Immature natural killer cell (primary cell): Measurements from ENCODE around the gene PTGFR. TPM values are rescaled to one million over a fixed set of nuclear protein-coding genes. Genes with fewer than 3 reads are reported as not detected.

Experiments
- DNase-seq, 3 donors: peaks; one replicate each; pipeline ENCODE4 v3.0.0; 2022; ENCODE audit warnings: mixed read lengths in 1 of 3
- H3K27ac Mint-ChIP-seq, 6 donors: one replicate each; pipeline ENCODE4 v1.8.0; 2020; ENCODE audit warnings: mixed read lengths in 6 of 6, mild to moderate bottlenecking in 5 of 6, inconsistent platforms in 4 of 6, moderate library complexity in 3 of 6
- H3K27me3 Mint-ChIP-seq, 3 donors: one replicate each; pipeline ENCODE4 v1.8.0; 2020 to 2021; ENCODE audit warnings: low read depth in 3 of 3, mild to moderate bottlenecking in 3 of 3, mixed read lengths in 3 of 3, moderate library complexity in 3 of 3, inconsistent platforms in 1 of 3
- H3K36me3 Mint-ChIP-seq, 3 donors: one replicate each; pipeline ENCODE4 v1.8.0; 2020; ENCODE audit warnings: mixed read lengths in 3 of 3, inconsistent platforms in 2 of 3, mild to moderate bottlenecking in 2 of 3
- H3K4me1 Mint-ChIP-seq, 2 donors: one replicate each; pipeline ENCODE4 v1.8.0; 2020; ENCODE audit warnings: inconsistent platforms in 2 of 2, mild to moderate bottlenecking in 2 of 2, mixed read lengths in 2 of 2, moderate library complexity in 1 of 2
- H3K4me3 Mint-ChIP-seq, 5 donors: one replicate each; pipeline ENCODE4 v1.8.0; 2020; ENCODE audit warnings: mild to moderate bottlenecking in 5 of 5, mixed read lengths in 5 of 5, inconsistent platforms in 3 of 5, moderate library complexity in 3 of 5
- H3K9me3 Mint-ChIP-seq, 6 donors: one replicate each; pipeline ENCODE4 v1.8.0; 2020; ENCODE audit warnings: mild to moderate bottlenecking in 6 of 6, mixed read lengths in 6 of 6, inconsistent platforms in 4 of 6, moderate library complexity in 3 of 6
- polyA plus RNA-seq, 3 donors: library from polyadenylated mRNA; unstranded; fragments of 300-500 nt; fragmentation: Illumina TruSeq; gene quantifications; one replicate each; pipeline ENCODE4 v1.2.3, GENCODE V29; 2021

The PTGFR gene, protein sequence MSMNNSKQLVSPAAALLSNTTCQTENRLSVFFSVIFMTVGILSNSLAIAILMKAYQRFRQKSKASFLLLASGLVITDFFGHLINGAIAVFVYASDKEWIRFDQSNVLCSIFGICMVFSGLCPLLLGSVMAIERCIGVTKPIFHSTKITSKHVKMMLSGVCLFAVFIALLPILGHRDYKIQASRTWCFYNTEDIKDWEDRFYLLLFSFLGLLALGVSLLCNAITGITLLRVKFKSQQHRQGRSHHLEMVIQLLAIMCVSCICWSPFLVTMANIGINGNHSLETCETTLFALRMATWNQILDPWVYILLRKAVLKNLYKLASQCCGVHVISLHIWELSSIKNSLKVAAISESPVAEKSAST
- not detected for polyA plus RNA-seq

DNA sequence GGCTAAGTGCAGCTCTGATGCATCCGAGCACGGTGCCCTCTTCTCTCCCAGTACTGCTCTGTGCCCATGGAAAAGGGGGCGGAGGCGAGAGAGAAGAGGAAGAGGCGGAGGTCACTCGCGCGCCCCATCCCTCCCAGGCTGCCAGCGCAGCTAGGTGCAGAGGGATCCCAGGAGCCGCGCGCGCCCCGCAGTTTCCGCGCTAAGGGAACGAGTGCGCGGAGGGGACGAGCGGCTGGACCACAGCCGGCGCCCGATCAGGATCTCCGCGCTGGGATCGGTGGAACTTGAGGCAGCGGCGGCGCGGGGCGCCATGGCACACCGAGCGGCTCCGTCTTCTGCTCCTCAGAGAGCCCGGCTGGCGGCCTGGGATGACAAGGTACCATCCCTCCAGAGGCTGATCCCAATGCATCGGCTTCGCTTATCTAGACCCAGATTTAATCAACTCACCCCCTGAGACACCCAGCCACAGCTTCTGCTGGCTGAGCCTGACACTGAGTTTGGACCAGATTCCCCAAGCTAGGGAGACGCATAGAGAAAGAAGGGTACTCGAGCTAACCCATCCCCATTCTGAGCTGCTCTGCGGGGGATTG lies at the start of gene PTGFR:
TSS of gene PTGFR (plus strand) at position 114 of the 590 bp plus-strand sequence. CDS start 1,770 bp downstream, outside the sequence.
- no peak for DNase-seq
- H3K4me1 Mint-ChIP-seq = no peaks in the 10 kb centered on the region
- H3K9me3 Mint-ChIP-seq = peaks cover 4 to 20% (median 10%) of the 10 kb centered on the region in 6 donors
- H3K36me3 Mint-ChIP-seq = no peaks in the 10 kb centered on the region
- H3K27ac Mint-ChIP-seq = no peak within 1 kb of the TSS
- no peak within 1 kb of the TSS for H3K4me3 Mint-ChIP-seq
- peaks cover 0 to 3% (median 2%) of the 10 kb centered on the region in 3 donors for H3K27me3 Mint-ChIP-seq

DNA sequence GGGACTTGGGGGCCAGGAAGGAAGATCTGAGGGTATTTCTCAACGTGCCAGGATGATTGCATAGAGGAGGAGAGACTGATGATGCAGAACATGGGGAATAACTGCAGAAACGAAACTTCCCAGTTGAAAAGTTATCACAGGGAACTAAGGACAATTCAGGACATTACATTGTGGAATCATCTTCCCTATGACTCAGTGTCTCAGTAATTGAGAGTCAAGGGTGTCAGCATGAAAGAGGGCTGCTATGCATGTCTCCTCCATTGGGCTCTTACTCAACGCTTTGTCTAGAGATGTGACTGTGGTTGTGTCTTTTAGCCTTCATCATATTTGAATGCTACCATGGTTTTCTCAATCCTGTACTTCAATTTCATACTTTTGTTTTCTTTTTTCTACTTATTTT lies 48.9 kb upstream of the PTGFR start:
- Mint-ChIP-seq H3K27ac (no peak overlapping the region), H3K27me3 (peaks cover 0 to 4% (median 0%) of the 10 kb centered on the region in 3 donors), H3K9me3 (peaks cover 4 to 19% (median 9%) of the 10 kb centered on the region in 6 donors), H3K36me3 (no peaks in the 10 kb centered on the region), H3K4me3 (no peak overlapping the region), H3K4me1 (no peaks in the 10 kb centered on the region)
- no peak for DNase-seq

DNA sequence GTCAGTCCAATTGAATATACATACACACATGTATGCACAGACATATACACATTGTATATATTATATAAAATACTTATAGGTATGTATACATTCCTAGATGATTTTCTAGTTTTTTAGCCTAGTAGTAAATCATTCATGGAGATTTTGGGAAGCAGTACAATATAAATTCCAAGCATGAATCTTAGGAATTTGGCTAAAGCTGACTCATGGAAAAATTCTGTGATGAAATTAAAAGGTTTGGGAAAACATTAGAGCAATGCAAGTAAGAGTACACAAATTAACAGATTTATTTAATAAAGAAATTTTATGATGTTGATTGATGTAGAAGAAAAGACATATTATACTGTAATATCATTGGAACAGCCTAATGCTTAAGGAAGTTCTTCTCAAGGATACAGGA lies 43.7 kb upstream of the PTGFR start:
- Mint-ChIP-seq H3K27me3 (peaks cover 0 to 4% (median 0%) of the 10 kb centered on the region in 3 donors), H3K36me3 (no peaks in the 10 kb centered on the region), H3K4me3 (no peak overlapping the region), H3K9me3 (peaks cover 2 to 14% (median 6%) of the 10 kb centered on the region in 6 donors), H3K4me1 (no peaks in the 10 kb centered on the region), H3K27ac (no peak overlapping the region)
- DNase-seq = no peak

DNA sequence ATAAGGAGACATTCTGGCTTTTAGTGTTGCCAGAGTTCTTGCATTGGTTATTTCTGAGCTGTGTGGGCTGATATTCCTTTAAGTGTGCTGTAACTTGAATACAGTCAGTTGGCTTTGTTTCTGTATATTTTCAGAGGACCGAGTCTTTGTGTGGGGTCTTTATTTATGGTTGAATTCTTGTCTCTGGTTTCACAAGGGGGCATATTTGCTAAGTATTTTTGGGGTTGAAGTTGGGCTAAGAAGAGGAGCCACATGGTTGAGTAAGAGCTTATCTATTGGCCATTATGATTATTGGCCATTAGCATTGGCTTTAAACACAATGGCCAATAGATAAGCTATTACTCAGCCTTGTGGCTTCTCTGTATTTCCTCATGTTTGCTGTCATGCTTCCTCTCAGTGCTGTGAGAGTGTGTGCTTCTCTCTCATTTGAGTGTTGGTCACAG lies 26.3 kb upstream of the PTGFR start:
- Mint-ChIP-seq H3K4me1 (no peaks in the 10 kb centered on the region), H3K4me3 (no peak overlapping the region), H3K36me3 (peaks cover 0 to 4% (median 0%) of the 10 kb centered on the region in 3 donors), H3K27me3 (peaks cover 0 to 3% (median 0%) of the 10 kb centered on the region in 3 donors), H3K27ac (no peak overlapping the region), H3K9me3 (peaks cover 14 to 61% (median 39%) of the 10 kb centered on the region in 6 donors)
- DNase-seq = no peak

DNA sequence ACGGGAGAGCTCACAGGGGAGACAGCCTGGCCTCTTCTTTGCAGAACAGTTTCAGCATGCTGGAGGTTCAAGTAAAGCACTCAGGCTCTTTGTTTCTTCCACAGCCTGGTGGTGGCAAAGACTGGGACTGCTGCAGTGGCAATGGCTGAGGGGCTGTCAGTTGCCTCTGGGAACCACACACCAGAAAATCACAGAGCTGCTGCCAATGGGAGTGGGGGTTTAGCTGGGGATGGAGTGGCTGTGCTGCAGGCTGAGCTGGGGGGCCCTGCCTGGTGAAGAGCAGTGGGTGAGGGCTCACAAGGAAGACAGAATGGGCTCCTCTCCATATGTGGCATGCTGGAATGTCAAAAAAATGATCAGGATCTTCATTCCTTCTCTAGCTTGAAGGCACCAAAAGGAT lies 25.6 kb upstream of the PTGFR start:
- H3K4me1 Mint-ChIP-seq = no peaks in the 10 kb centered on the region
- DNase-seq = no peak
- no peak overlapping the region for H3K27ac Mint-ChIP-seq
- peaks cover 0 to 3% (median 0%) of the 10 kb centered on the region in 3 donors for H3K27me3 Mint-ChIP-seq
- peaks cover 0 to 4% (median 0%) of the 10 kb centered on the region in 3 donors for H3K36me3 Mint-ChIP-seq
- H3K9me3 Mint-ChIP-seq = peaks cover 14 to 55% (median 38%) of the 10 kb centered on the region in 6 donors
- H3K4me3 Mint-ChIP-seq = no peak overlapping the region

DNA sequence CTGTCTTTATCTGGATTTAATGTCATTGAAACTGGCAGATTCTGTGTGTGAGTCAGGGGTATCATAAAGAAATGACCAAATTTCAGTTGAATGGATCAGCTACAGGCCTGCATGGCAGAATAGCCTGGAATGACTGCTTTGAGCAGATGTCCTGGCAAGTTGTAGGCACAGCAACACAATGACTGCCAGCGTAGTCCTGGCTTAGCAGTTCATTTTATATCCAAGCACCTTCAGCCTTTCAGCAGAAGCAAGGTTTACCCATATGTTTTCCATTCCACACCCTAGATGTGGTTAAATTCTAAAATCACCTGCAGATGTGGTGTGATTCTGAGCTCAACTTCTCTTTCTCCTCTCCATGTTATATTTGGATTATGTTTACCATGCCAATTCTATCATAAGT lies 22.3 kb upstream of the PTGFR start:
- DNase-seq = no peak
- Mint-ChIP-seq H3K4me3 (no peak overlapping the region), H3K36me3 (peaks cover 0 to 4% (median 0%) of the 10 kb centered on the region in 3 donors), H3K27ac (no peak overlapping the region), H3K27me3 (no peaks in the 10 kb centered on the region), H3K9me3 (peaks cover 12 to 40% (median 23%) of the 10 kb centered on the region in 6 donors), H3K4me1 (no peaks in the 10 kb centered on the region)

DNA sequence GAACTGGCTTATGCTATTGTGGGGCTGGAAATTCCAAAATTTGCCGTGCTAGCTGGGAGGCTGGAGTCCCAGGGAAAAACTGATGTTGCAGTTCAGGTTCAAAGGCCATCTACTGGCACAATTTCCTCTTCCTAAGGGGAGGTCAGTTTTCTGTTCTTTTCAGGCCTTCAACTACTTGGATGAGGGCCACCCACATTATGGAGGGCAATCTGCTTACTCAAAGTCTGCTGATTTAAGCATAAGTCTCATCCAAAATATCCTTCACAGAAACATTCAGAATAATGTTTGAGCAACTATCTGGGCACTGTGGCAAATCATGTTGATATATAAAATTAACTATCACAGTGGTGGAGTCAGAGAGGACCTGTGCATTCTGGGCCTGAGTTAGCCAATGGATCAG lies 21.2 kb upstream of the PTGFR start:
- Mint-ChIP-seq H3K4me1 (no peaks in the 10 kb centered on the region), H3K4me3 (no peak overlapping the region), H3K27me3 (peaks cover 0 to 3% (median 1%) of the 10 kb centered on the region in 3 donors), H3K36me3 (peaks cover 0 to 4% (median 0%) of the 10 kb centered on the region in 3 donors), H3K9me3 (peaks cover 5 to 29% (median 16%) of the 10 kb centered on the region in 6 donors), H3K27ac (no peak overlapping the region)
- no peak for DNase-seq

DNA sequence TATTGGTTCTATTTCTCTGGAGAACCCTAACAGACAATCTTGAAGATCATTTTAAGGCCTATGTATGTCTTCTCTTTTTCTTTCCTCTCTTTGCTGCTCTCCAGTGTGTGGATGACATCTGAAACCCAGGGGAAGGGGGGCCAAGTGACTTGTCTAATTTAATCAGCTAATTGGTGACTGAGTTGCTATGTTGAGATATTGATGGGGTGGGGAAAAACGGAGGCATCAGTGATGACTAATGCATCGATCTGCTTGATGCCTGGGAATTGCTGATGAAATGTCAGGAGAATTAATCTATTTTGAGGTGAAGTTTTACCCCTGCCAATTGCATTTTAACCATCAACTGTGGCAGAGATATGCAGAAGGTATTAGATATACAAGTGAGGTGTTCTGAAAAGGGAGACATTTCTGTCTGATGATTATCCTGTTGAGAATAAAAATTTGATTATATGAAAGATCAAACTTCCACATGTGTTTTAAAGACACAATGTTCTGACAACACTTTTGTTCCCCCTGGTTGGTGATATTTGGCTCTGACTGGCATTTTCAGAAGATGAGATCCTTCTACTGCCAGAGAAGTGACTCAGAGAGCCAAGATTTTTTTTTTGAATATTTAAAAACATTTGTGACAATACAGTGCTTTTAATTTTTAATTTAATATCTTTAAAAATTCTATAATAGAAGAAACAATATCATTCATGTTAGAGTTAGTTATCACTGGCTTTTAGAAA lies 18.7 kb upstream of the PTGFR start:
- H3K9me3 Mint-ChIP-seq = peaks cover 2 to 25% (median 5%) of the 10 kb centered on the region in 6 donors
- peaks cover 0 to 3% (median 1%) of the 10 kb centered on the region in 3 donors for H3K27me3 Mint-ChIP-seq
- no peaks in the 10 kb centered on the region for H3K4me1 Mint-ChIP-seq
- no peak for DNase-seq
- no peak overlapping the region for H3K27ac Mint-ChIP-seq
- H3K4me3 Mint-ChIP-seq = no peak overlapping the region
- no peaks in the 10 kb centered on the region for H3K36me3 Mint-ChIP-seq

DNA sequence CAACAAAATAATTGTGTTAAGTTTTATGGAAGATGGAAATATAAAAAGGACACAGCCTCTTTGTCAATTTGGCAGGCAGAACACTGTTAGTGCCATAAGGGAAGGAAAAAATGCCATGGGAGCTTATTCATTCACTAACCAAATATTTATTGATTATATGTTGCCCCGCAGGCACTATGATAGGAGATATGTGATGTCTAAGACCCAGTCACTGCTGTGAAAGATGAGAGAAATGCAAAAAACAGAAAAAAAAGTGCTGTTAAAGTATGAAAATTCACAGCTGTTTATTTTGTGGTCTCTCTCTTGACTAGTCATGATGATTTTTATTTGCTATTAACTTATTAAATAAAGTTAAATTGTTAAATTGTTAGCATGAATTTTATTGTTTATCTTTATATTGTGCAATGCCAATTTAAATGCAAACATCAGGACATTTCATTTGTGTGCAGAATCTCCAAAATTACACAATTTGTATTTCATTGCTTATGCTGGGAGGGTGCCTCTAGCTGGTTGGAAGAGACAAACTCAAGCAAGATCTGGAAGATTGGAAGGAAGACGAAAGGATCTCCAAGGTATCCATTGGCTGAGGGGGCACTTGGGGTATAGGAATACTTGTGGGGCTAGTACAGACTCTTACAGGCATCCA lies 17.8 kb upstream of the PTGFR start:
- peaks cover 2 to 21% (median 5%) of the 10 kb centered on the region in 6 donors for H3K9me3 Mint-ChIP-seq
- no peak overlapping the region for H3K27ac Mint-ChIP-seq
- H3K4me1 Mint-ChIP-seq = no peaks in the 10 kb centered on the region
- no peak overlapping the region for H3K4me3 Mint-ChIP-seq
- DNase-seq = no peak
- no peaks in the 10 kb centered on the region for H3K36me3 Mint-ChIP-seq
- peaks cover 0 to 3% (median 1%) of the 10 kb centered on the region in 3 donors for H3K27me3 Mint-ChIP-seq

DNA sequence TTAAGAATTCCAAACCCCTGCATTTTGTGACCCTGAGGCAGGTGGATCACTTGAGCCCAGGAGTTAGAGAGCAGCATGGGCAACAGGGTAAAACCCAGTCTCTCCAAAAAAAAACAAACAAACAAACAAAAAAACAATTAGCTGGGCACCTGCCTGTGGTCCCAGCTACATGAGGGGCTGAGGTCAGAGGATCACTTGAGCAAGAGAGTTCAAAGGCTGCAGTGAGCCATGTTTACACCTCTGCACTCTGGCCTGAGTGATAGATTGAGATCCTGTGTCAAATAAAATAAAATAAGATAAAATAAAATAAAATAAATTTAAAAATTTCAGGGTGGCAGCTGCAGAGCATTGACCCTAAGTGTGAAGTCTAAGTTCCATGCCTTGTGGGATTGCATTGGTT lies 16.7 kb upstream of the PTGFR start:
- no peak overlapping the region for H3K4me3 Mint-ChIP-seq
- peaks cover 3 to 21% (median 5%) of the 10 kb centered on the region in 6 donors for H3K9me3 Mint-ChIP-seq
- H3K4me1 Mint-ChIP-seq = no peaks in the 10 kb centered on the region
- no peaks in the 10 kb centered on the region for H3K36me3 Mint-ChIP-seq
- peaks cover 0 to 3% (median 1%) of the 10 kb centered on the region in 3 donors for H3K27me3 Mint-ChIP-seq
- DNase-seq = no peak
- H3K27ac Mint-ChIP-seq = no peak overlapping the region

DNA sequence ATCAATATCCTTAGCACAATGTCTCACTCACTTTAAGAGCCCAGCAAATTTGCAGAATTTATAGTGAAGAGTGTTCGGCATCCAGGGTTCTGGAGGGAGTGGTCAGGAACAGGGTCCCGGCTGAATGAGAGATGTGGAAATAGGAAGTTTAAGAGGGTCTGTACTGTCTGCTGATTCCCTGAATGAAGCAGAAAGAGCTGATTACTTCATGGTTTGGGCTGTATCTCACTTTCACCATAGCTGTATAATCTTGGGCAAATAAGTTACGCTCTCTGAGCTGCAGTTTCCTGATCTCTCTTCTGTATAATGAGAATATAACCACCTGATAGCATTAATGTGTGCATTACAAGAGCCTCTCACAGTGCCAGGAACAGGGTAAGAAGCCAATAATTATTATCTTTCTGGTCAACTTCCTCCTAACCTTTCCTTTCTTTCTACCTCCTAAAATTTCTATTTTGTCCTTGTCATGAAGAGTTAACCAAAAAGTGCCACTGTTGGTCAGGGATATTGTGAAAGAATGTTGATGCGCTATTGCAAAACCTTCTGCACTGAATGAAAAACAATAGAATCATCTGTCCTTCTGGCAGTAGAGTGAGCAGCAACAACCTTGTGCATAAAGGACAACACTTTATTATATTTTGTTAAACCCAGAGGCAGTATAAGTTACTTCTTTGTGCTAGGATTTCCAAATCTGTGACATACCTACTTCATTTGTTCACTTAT lies 14.7 kb upstream of the PTGFR start:
- no peaks in the 10 kb centered on the region for H3K4me1 Mint-ChIP-seq
- H3K36me3 Mint-ChIP-seq = no peaks in the 10 kb centered on the region
- no peak overlapping the region for H3K27ac Mint-ChIP-seq
- H3K9me3 Mint-ChIP-seq = peaks cover 0 to 13% (median 3%) of the 10 kb centered on the region in 6 donors
- no peak overlapping the region for H3K4me3 Mint-ChIP-seq
- H3K27me3 Mint-ChIP-seq = peaks cover 0 to 3% (median 1%) of the 10 kb centered on the region in 3 donors
- no peak for DNase-seq

DNA sequence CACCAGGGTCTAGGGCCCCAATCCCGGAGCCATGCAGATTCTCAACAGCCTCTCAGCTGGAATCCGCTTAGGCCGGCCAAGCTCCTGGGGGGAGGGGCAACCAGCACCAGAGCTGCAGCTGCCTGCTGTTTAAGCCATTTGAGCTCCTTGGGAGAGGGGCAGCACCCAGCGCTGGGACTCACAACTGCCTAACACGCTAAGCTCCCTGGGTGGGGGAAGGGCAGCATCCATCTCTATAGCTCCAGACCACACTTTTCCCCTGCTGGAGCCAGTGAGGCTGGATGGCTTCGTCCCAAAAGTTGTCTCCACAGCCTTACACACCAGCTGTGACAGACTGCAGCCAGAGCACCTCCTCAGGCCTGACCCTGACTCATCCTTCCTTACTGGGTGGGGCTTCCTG lies 6.9 kb upstream of the PTGFR start:
- DNase-seq = no peak
- no peak overlapping the region for H3K4me3 Mint-ChIP-seq
- no peak overlapping the region for H3K27ac Mint-ChIP-seq
- H3K9me3 Mint-ChIP-seq = peaks cover 0 to 22% (median 10%) of the 10 kb centered on the region in 6 donors
- H3K27me3 Mint-ChIP-seq = no peaks in the 10 kb centered on the region
- H3K4me1 Mint-ChIP-seq = no peaks in the 10 kb centered on the region
- H3K36me3 Mint-ChIP-seq = no peaks in the 10 kb centered on the region
